ENCODE data around the gene PMS1. TPM values are rescaled to one million over a fixed set of nuclear protein-coding genes. Genes with fewer than 3 reads are reported as not detected.

The PMS1 gene
- total and polyA plus RNA-seq, 7 experiments from 2014 or later = 11.1 to 30.1 (median 18.3) TPM

DNA sequence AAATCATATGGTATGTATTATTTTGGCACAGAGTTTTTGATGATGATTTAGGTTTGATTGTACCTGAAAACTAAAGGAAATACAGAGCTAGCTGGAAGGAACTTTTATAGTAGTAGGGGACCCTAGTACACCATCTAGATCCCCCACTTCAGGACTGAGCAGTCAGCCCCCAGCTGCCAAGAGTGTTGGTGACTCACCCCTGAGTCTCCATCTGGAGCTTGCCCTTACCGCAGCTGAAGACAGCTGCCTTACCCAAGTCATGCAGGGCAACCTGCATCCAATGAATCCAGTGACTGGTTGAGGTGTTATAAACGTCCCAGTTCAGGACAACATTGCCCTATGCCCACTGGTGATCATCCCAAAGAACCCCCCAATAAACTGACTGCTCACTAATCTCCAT, 15.3 kb downstream of the PMS1 start:
- intact Hi-C loops (cut with micrococcal nuclease) = loop anchor here (2.0 to 5.0 kb wide), 2 partner anchors 271 to 573 kb away; no protein-coding TSS in a partner anchor
- Histone ChIP-seq H3K27me3 (ENCODE audit: control insufficient read depth in 2 of 2, insufficient read depth in 2 of 2, low read length in 2 of 2) (no peaks in the 10 kb centered on the region), H3K4me3 (ENCODE audit: low read length) (no peak overlapping the region), H3K36me3 (ENCODE audit: control insufficient read depth in 2 of 3, insufficient read depth in 3 of 3, low read length in 3 of 3) (peaks cover 0 to 27% (median 3%) of the 10 kb centered on the region in 3 experiments), H3K4me1 (ENCODE audit: control insufficient read depth in 2 of 2, insufficient read depth in 2 of 2, low read length in 2 of 2) (no peaks in the 10 kb centered on the region), H3K9me3 (ENCODE audit: control insufficient read depth in 2 of 3, low read length in 3 of 3) (no peaks in the 10 kb centered on the region), H3K27ac (ENCODE audit: low read depth, low read length) (no peak overlapping the region)
- ChIA-PET POLR2A (no interaction called here), CTCF (interaction anchor here (0.7 kb wide), 1 partner anchor 12 kb away, joined by 3 read pairs; no protein-coding TSS in a partner anchor)
- Mint-ChIP-seq H3K9me3 (no peaks in the 10 kb centered on the region), H3K4me1 (peaks cover 0 to 8% (median 0%) of the 10 kb centered on the region in 7 donors), H3K27me3 (no peaks in the 10 kb centered on the region), H3K36me3 (peaks cover 4 to 31% (median 9%) of the 10 kb centered on the region in 5 donors), H3K4me3 (no peak overlapping the region), H3K27ac (peak overlapping the region in 1 of 9 donors; percentile 2)
- ATAC-seq = no peak
- no peak for DNase-seq

DNA sequence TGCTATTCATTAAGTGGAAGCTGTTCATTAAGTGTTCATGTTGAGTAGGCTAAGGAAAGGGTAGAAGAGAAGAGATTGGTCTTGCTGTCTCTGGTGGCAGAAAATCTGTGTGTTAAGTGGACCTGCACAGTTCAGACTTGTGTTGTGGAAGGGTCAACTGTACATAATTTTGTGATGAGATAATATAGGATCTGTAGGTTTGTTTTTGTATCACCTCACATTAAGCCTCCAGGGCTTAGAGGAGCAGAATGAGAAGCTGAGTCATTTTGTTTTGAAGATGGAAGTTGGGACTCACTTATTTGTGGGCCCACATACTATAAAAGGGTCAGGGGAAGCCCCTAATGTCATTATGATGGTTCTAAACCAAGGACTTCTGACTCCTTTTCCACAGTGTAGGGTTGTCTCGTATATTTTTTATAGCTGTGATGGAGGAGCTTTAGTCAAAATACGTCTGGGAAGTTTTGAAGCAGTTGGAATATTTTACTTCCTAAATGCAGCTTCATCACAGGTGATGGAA, 18.2 kb downstream of the PMS1 start:
- POLR2A ChIA-PET = interaction anchor here (0.8 kb wide), 1 partner anchor 19 kb away, joined by 3 read pairs; no protein-coding TSS in a partner anchor
- CTCF ChIA-PET = no interaction called here

DNA sequence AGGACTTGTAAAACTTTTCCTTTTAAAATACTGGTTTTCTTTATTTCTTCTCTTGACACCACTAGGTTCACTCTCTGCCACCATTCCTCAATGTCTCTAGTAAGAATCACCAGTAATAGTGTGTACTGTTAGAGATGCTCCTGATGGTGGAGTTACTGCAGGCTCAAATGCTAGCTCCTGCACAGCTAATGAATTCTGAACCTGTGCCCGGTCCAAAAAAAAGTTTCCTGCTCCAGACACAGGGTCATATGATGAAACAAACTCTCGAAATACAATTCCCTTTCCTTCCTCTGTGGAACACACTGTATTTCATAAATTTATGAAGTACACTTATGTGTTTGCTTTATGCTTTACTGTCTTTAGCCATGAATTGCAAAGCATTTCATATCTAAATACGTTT, 19.2 kb downstream of the PMS1 start:
- H3K4me1 Mint-ChIP-seq = peaks cover 0 to 8% (median 0%) of the 10 kb centered on the region in 7 donors
- DNase-seq (no peak), ATAC-seq (no peak)
- intact Hi-C loops (cut with micrococcal nuclease) = no loop called here
- H3K4me1 ChIP-seq (ENCODE audit: control insufficient read depth in 2 of 2, insufficient read depth in 2 of 2, low read length in 2 of 2) = no peaks in the 10 kb centered on the region
- no peak overlapping the region for H3K27ac Mint-ChIP-seq
- H3K9me3 Mint-ChIP-seq = no peaks in the 10 kb centered on the region
- H3K27ac ChIP-seq (ENCODE audit: low read depth, low read length) = no peak overlapping the region
- no peaks in the 10 kb centered on the region for H3K27me3 ChIP-seq (ENCODE audit: control insufficient read depth in 2 of 2, insufficient read depth in 2 of 2, low read length in 2 of 2)
- ChIA-PET POLR2A (no interaction called here), CTCF (no interaction called here)
- peaks cover 0 to 35% (median 9%) of the 10 kb centered on the region in 5 donors for H3K36me3 Mint-ChIP-seq
- peaks cover 0 to 10% (median 0%) of the 10 kb centered on the region in 3 experiments for H3K36me3 ChIP-seq (ENCODE audit: control insufficient read depth in 2 of 3, insufficient read depth in 3 of 3, low read length in 3 of 3)
- no peak overlapping the region for H3K4me3 ChIP-seq (ENCODE audit: low read length)
- no peaks in the 10 kb centered on the region for H3K9me3 ChIP-seq (ENCODE audit: control insufficient read depth in 2 of 3, low read length in 3 of 3)
- H3K4me3 Mint-ChIP-seq = no peak overlapping the region
- H3K27me3 Mint-ChIP-seq = no peaks in the 10 kb centered on the region

More for the DNA sequence above, 18.2 kb downstream of the PMS1 start:
- Mint-ChIP-seq H3K36me3 (peaks cover 0 to 35% (median 8%) of the 10 kb centered on the region in 5 donors), H3K27ac (no peak overlapping the region), H3K4me1 (peaks cover 0 to 8% (median 0%) of the 10 kb centered on the region in 7 donors), H3K4me3 (no peak overlapping the region), H3K9me3 (no peaks in the 10 kb centered on the region), H3K27me3 (no peaks in the 10 kb centered on the region)
- DNase-seq (no peak), ATAC-seq (no peak)
- no peak overlapping the region for H3K27ac ChIP-seq (ENCODE audit: low read depth, low read length)
- H3K36me3 ChIP-seq (ENCODE audit: control insufficient read depth in 2 of 3, insufficient read depth in 3 of 3, low read length in 3 of 3) = peaks cover 0 to 10% (median 0%) of the 10 kb centered on the region in 3 experiments
- no peak overlapping the region for H3K4me3 ChIP-seq (ENCODE audit: low read length)
- H3K27me3 ChIP-seq (ENCODE audit: control insufficient read depth in 2 of 2, insufficient read depth in 2 of 2, low read length in 2 of 2) = no peaks in the 10 kb centered on the region
- H3K9me3 ChIP-seq (ENCODE audit: control insufficient read depth in 2 of 3, low read length in 3 of 3) = no peaks in the 10 kb centered on the region
- intact Hi-C loops (cut with micrococcal nuclease) = no loop called here
- no peaks in the 10 kb centered on the region for H3K4me1 ChIP-seq (ENCODE audit: control insufficient read depth in 2 of 2, insufficient read depth in 2 of 2, low read length in 2 of 2)

DNA sequence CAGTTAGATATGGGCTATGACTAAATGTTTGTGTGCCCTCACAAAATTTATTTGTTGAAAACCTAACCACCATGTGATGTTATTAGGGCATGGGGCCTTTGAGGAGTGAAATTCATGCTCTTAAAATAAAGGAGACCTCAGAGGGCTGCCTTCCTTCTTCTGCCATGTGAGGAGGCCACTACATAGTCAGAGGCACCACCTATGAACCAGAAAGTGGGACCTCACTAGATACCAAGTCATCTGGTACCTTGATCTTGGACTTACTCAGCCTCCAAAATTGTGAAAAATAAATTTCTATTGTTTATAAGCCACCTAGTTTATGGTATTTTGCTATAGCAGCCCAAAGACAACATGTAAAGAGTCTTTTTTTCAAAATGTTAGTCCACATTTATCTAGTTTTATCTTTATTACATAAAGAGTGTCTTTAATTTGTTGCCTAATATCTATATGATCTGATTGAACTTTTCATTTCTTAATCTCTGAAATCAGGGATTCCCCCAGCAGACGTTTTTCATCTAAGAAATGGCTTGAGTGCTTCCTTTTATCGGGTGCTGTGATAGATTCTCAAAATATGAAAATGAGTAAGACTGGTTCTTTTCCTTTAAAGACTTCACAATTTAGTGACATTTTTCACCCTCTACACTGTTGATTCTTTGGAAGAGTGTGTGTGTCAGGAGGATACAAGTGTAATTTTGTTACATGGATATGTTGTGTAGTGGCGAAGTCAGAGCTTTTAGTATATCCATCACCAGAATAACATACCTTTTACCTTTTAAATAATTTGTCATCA, 34.2 kb downstream of the PMS1 start:
- Mint-ChIP-seq H3K27me3 (no peaks in the 10 kb centered on the region), H3K4me3 (no peak overlapping the region), H3K36me3 (peaks cover 6 to 56% (median 32%) of the 10 kb centered on the region in 5 donors), H3K4me1 (peaks cover 0 to 4% (median 0%) of the 10 kb centered on the region in 7 donors), H3K9me3 (peaks cover 0 to 2% (median 0%) of the 10 kb centered on the region in 11 donors), H3K27ac (no peak overlapping the region)
- DNase-seq = no peak
- Histone ChIP-seq H3K36me3 (ENCODE audit: control insufficient read depth in 2 of 3, insufficient read depth in 3 of 3, low read length in 3 of 3) (peaks cover 0 to 5% (median 0%) of the 10 kb centered on the region in 3 experiments), H3K27ac (ENCODE audit: low read depth, low read length) (no peak overlapping the region), H3K9me3 (ENCODE audit: control insufficient read depth in 2 of 3, low read length in 3 of 3) (no peaks in the 10 kb centered on the region), H3K4me3 (ENCODE audit: low read length) (no peak overlapping the region), H3K27me3 (ENCODE audit: control insufficient read depth in 2 of 2, insufficient read depth in 2 of 2, low read length in 2 of 2) (no peaks in the 10 kb centered on the region), H3K4me1 (ENCODE audit: control insufficient read depth in 2 of 2, insufficient read depth in 2 of 2, low read length in 2 of 2) (no peaks in the 10 kb centered on the region)
- ChIA-PET CTCF (no interaction called here), POLR2A (no interaction called here)
- no peak for ATAC-seq
- intact Hi-C loops (cut with micrococcal nuclease) = no loop called here

DNA sequence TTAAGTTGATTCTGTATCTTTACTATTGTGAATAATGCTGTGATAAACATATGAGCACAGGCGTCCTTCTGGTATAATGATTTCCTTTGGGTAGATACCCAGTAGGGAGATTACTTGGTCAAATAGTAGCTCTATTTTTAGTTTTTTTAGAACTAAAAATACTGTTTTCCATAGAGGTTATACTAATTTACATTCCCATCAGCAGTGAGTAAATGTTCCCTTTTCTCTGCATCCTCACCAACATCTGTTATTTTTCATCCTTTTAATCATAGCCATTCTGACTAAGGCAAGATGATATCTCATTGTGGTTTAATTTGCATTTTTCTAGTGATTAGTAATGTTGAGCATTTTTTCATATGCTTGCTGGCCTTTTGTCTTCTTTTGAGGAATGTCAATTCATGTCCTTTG, 35.1 kb downstream of the PMS1 start:
- Histone ChIP-seq H3K27ac (ENCODE audit: low read depth, low read length) (no peak overlapping the region), H3K27me3 (ENCODE audit: control insufficient read depth in 2 of 2, insufficient read depth in 2 of 2, low read length in 2 of 2) (no peaks in the 10 kb centered on the region), H3K4me1 (ENCODE audit: control insufficient read depth in 2 of 2, insufficient read depth in 2 of 2, low read length in 2 of 2) (no peaks in the 10 kb centered on the region), H3K9me3 (ENCODE audit: control insufficient read depth in 2 of 3, low read length in 3 of 3) (no peaks in the 10 kb centered on the region), H3K36me3 (ENCODE audit: control insufficient read depth in 2 of 3, insufficient read depth in 3 of 3, low read length in 3 of 3) (peaks cover 0 to 5% (median 0%) of the 10 kb centered on the region in 3 experiments), H3K4me3 (ENCODE audit: low read length) (no peak overlapping the region)
- Mint-ChIP-seq H3K27me3 (no peaks in the 10 kb centered on the region), H3K4me3 (no peak overlapping the region), H3K4me1 (peaks cover 0 to 4% (median 0%) of the 10 kb centered on the region in 7 donors), H3K27ac (no peak overlapping the region), H3K36me3 (peaks cover 6 to 47% (median 25%) of the 10 kb centered on the region in 5 donors), H3K9me3 (peaks cover 0 to 2% (median 0%) of the 10 kb centered on the region in 11 donors)
- ATAC-seq = no peak
- POLR2A ChIA-PET = no interaction called here
- intact Hi-C loops (cut with micrococcal nuclease) = no loop called here
- CTCF ChIA-PET = no interaction called here
- DNase-seq = no peak

DNA sequence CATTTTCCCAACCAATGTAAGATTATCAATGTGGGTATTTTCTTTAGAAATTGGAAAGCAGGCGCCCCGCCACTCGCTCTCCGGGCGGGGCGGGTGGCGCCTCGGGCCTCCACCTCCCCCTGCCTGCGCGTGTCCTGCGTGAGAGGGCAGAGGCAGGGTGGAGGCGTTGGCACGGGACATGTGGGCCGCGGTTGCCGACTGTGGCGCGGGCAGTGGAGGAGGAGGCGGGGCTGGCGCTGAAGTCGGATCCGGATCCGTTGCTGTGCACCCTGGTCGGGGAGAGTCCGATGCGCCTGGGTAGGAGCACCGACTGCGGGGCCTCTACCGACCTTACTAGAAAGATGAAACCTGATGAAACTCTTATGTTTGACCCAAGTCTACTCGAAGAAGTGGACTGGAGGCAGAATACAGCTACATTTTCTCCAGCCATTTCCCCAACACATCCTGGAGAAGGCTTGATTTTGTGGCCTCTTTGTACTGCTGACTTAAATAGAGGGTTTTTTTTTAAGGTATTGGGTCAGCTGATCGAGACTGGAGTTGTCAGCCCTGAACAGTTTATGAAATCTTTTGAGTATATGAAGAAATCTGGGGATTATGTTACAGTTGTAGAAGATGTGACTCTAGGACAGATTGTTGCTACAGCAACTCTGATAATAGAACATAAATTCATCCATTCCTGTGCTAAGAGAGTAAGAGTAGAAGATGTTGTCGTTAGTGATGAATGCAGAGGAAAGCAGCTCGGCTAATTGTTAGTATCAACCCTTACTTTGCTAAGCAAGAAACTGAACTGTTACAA, 37.9 kb downstream of the PMS1 start:
- H3K27me3 ChIP-seq (ENCODE audit: control insufficient read depth in 2 of 2, insufficient read depth in 2 of 2, low read length in 2 of 2) = no peaks in the 10 kb centered on the region
- DNase-seq (no peak), ATAC-seq (no peak)
- H3K27ac ChIP-seq (ENCODE audit: low read depth, low read length) = no peak overlapping the region
- ChIA-PET CTCF (no interaction called here), POLR2A (no interaction called here)
- Mint-ChIP-seq H3K4me1 (peaks cover 0 to 4% (median 0%) of the 10 kb centered on the region in 7 donors), H3K27me3 (no peaks in the 10 kb centered on the region), H3K4me3 (no peak overlapping the region), H3K9me3 (no peaks in the 10 kb centered on the region), H3K27ac (no peak overlapping the region), H3K36me3 (peaks cover 3 to 45% (median 18%) of the 10 kb centered on the region in 5 donors)
- intact Hi-C loops (cut with micrococcal nuclease) = no loop called here
- no peak overlapping the region for H3K4me3 ChIP-seq (ENCODE audit: low read length)
- no peaks in the 10 kb centered on the region for H3K9me3 ChIP-seq (ENCODE audit: control insufficient read depth in 2 of 3, low read length in 3 of 3)
- H3K4me1 ChIP-seq (ENCODE audit: control insufficient read depth in 2 of 2, insufficient read depth in 2 of 2, low read length in 2 of 2) = no peaks in the 10 kb centered on the region
- H3K36me3 ChIP-seq (ENCODE audit: control insufficient read depth in 2 of 3, insufficient read depth in 3 of 3, low read length in 3 of 3) = peaks cover 0 to 5% (median 0%) of the 10 kb centered on the region in 3 experiments
